Pancreas (tissue), 10 donors: Measurements from ENCODE around the gene NLGN3. TPM values are rescaled to one million over a fixed set of nuclear protein-coding genes. Genes with fewer than 3 reads are reported as not detected.

ENCODE experiments used
- ATAC-seq, 4 donors: fragments of 200-7000 bp; cut with Tn5 transposase; one replicate each; pipeline versions ENCODE4 v1.8.0 to v1.9.1; 2020; ENCODE audit warnings: mild to moderate bottlenecking in 4 of 4, moderate library complexity in 4 of 4
- DNase-seq, 6 donors: peaks; one replicate each; pipeline ENCODE4 v3.0.0-alpha.2; 2020
- FAIRE-seq: peaks from 2 replicates; lab custom pipeline; 2012; peaks lifted over from hg19 to GRCh38; lab: Jason Lieb, UNC
- H3K27ac ChIP-seq, 4 donors: fragments of 200-600 bp; sonication (generic); 1 replicate in 3 of 4; 2 replicates in 1 of 4; pipeline versions ENCODE4 v1.5.0 to v1.8.0; 2020
- H3K27me3 ChIP-seq, 4 donors: fragments of 200-600 bp; one replicate each; pipeline ENCODE4 v1.8.0; 2021
- H3K36me3 ChIP-seq, 3 donors: fragments of 200-600 bp; sonication (generic) in 1 of 3; one replicate each; pipeline versions ENCODE4 v1.5.0 to v1.8.0; 2020 to 2021
- H3K4me1 ChIP-seq, 3 donors: fragments of 200-600 bp; one replicate each; pipeline ENCODE4 v1.8.0; 2021
- H3K4me3 ChIP-seq, 4 donors: fragments of 200-600 bp; sonication (generic) in 2 of 4; one replicate each; pipeline versions ENCODE4 v1.5.0 to v1.8.0; 2020 to 2021
- H3K9me3 ChIP-seq, 4 donors: fragments of 200-600 bp; one replicate each; pipeline ENCODE4 v1.8.0; 2021
- CTCF ChIP-seq, 4 donors: fragments of 200-600 bp; sonication (generic) in 3 of 4; IDR thresholded peaks; one replicate each; pipeline versions ENCODE4 v1.5.0 to v1.8.0; 2021; ENCODE audit warnings: antibody characterized with exemption in 4 of 4
- WGBS, 2 donors: extraction: QIAGEN DNeasy Blood & Tissue Kit; methylation state at CpG; one replicate each; pipeline ENCODE4 v1.1.7; 2013; 5-methylcytosine and 5-hydroxymethylcytosine counted together
- intact Hi-C, 3 donors: fragments of 100-400 bp; cut with DNase I; formaldehyde crosslinking; loops; one replicate each; pipeline versions ENCODE4 v1.11.1 to v1.14.2; 2022
- polyA plus RNA-seq, 2 donors: library from polyadenylated mRNA; stranded (reverse); fragments of 200-250 nt; gene quantifications; one replicate each; pipeline ENCODE4 v1.2.3, GENCODE V29; 2013
- total RNA-seq, 6 donors: library from RNA; stranded (reverse); fragmentation: NEBNext Ultra II Directional in 4 of 6; extraction: Animal tissue kit (Norgen Biotek cat#: 25700) in 4 of 6; gene quantifications; one replicate each; pipeline versions ENCODE4 v1.2.1 to v1.2.4, GENCODE V29; 2021 to 2023
- donor health status: healthy with polysubstance abuse.
- donor health status: DM: no; HTN: no; CAD: no; lungs with moderate emphysema.
- donor health status: DM: no; HTN: no; CAD: no.
- donor health status: control.
- donor health status: control.
- donor health status: Bipolar disorder and iron deficiency.
- donor health status: DM: yes; HTN: yes; CAD: no.
- donor health status: DM: no; HTN: no; CAD: no.
- donor health status: DM: no; HTN: no; CAD: no.
- donor health status: DM: yes; HTN: yes; CAD: no.

The NLGN3 gene
- total and polyA plus RNA-seq, 8 donors = 0.04 to 0.56 (median 0.21) TPM

DNA sequence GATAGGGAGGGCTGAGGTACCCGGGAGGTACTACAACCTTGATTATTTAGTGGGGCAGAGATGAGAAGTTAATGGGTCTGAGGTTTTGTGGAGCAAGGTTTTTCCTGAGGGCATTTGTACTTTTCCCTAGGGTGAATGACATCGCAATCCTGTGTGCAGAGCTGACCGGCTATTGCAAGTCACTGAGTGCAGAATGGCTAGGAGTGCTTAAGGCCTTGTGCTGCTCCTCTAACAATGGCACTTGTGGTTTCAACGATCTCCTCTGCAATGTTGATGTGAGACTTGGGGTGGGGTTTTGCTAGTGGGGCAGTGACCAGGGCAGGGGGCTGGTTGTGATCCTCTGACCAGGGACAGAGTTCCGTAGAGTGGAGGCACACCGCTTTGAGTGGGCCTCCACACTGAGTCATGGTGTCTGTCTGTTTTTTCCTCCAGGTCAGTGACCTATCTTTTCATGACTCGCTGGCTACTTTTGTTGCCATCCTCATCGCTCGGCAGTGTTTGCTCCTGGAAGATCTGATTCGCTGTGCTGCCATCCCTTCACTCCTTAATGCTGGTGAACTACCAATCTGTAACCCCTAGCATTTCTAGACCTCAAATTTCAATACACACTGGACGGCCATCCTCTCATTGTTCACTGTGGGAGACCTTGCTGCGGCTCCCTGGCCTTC lies 16.3 kb upstream of the NLGN3 start:
- DNase-seq = no peak
- H3K27ac ChIP-seq = no peak overlapping the region
- no peaks in the 10 kb centered on the region for H3K9me3 ChIP-seq
- intact Hi-C loops = no loop called here
- H3K4me3 ChIP-seq = no peak overlapping the region
- no peak for TF ChIP-seq CTCF (IDR thresholded peaks at IDR 0.05)
- no peaks in the 10 kb centered on the region for H3K4me1 ChIP-seq
- no peaks in the 10 kb centered on the region for H3K36me3 ChIP-seq
- ATAC-seq = no peak
- FAIRE-seq = no peak
- 82 to 83% methylated on average over 12 of the region's 12 CpGs for WGBS, 2 donors
- no peaks in the 10 kb centered on the region for H3K27me3 ChIP-seq

GRCh38 chrX:71128915-71129765 lies 15.5 kb upstream of the NLGN3 start:
- Histone ChIP-seq H3K4me1 (no peaks in the 10 kb centered on the region), H3K27ac (no peak overlapping the region), H3K36me3 (no peaks in the 10 kb centered on the region), H3K4me3 (no peak overlapping the region), H3K27me3 (no peaks in the 10 kb centered on the region), H3K9me3 (no peaks in the 10 kb centered on the region)
- ATAC-seq = peak; percentile 84 to 95 (median 94)
- FAIRE-seq = peak; percentile 75
- peak; percentile 50 to 86 (median 75) for DNase-seq
- intact Hi-C loops = no loop called here
- 22 to 24% methylated on average over 18 of the region's 18 CpGs for WGBS, 2 donors
- TF ChIP-seq CTCF (IDR thresholded peaks at IDR 0.05) = peak; percentile 45 to 68 (median 60)

DNA sequence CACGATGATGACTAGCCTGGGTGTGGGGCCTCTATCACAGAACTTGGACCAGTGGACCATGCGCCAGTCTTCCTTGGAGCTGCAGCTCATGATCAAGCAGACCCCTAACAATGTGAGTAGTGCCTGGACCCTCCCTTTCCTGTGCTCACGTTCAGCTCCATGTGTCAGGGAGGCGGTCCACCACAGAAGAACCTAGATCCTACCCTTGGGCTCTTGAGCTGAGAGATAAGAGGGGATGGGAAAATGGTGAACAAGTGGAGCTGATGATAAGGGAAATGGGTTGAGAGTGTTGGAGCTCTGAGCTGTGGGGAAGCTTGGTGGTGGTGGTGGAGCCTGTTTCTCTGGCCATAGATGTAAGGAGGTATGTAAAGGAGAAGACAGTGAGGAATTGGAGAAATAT lies 13.1 kb upstream of the NLGN3 start:
- Histone ChIP-seq H3K27ac (no peak overlapping the region), H3K4me1 (no peaks in the 10 kb centered on the region), H3K9me3 (no peaks in the 10 kb centered on the region), H3K4me3 (no peak overlapping the region), H3K36me3 (peaks cover 0 to under 1% (median 0%) of the 10 kb centered on the region in 3 donors), H3K27me3 (no peaks in the 10 kb centered on the region)
- TF ChIP-seq CTCF (IDR thresholded peaks at IDR 0.05) = no peak
- no peak for FAIRE-seq
- no peak for DNase-seq
- no peak for ATAC-seq
- intact Hi-C loops = no loop called here
- WGBS, 2 donors = 81 to 92% methylated on average over 4 of the region's 4 CpGs

DNA sequence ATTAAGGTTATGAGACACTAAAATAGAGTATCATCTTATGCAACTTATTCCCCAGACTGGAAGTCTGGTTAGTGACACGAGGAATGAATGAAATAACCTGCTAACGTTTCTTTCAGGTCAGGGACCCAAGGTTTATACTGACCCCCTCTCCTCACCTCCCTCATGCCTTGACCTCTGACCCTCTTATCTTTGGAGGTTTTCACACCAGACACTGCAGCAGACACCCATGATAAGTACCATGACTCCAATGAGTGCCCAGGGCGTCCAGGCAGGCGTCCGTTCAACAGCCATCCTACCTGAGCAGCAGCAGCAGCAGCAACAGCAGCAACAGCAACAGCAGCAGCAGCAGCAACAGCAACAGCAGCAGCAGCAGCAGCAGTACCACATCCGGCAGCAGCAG lies 4.2 kb upstream of the NLGN3 start:
- 58 to 83% methylated on average over 6 of the region's 6 CpGs for WGBS, 2 donors
- H3K4me1 ChIP-seq = no peaks in the 10 kb centered on the region
- DNase-seq (no peak), FAIRE-seq (no peak), ATAC-seq (no peak)
- H3K36me3 ChIP-seq = peaks cover 0 to 11% (median 4%) of the 10 kb centered on the region in 3 donors
- no peak for TF ChIP-seq CTCF (IDR thresholded peaks at IDR 0.05)
- H3K27ac ChIP-seq = no peak overlapping the region
- no peaks in the 10 kb centered on the region for H3K27me3 ChIP-seq
- no peak overlapping the region for H3K4me3 ChIP-seq
- intact Hi-C loops = no loop called here
- no peaks in the 10 kb centered on the region for H3K9me3 ChIP-seq
